ENCODE measurements around the gene KRT14.

DNA sequence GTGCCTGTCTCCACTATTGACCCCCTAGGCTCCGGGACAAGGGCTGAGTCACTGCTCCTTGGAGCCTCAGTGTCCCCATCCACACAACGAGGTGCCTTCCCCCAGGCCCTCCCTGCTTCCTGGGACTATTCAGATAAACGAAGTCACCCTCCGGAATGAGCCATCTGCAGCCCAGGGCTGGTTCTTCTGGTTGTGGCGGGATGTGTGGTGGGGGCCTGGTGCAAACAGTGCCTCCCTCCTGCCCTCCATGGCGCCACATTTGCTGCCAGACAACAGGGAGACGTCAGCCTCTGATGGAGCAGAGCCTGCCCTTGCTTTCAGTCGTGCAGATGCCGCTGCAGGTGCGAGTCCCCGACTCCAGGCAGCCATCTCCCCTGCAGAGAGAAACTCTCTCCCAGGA lies 31.0 kb upstream of the KRT14 start:
- TF ChIP-seq, protein P1, sequence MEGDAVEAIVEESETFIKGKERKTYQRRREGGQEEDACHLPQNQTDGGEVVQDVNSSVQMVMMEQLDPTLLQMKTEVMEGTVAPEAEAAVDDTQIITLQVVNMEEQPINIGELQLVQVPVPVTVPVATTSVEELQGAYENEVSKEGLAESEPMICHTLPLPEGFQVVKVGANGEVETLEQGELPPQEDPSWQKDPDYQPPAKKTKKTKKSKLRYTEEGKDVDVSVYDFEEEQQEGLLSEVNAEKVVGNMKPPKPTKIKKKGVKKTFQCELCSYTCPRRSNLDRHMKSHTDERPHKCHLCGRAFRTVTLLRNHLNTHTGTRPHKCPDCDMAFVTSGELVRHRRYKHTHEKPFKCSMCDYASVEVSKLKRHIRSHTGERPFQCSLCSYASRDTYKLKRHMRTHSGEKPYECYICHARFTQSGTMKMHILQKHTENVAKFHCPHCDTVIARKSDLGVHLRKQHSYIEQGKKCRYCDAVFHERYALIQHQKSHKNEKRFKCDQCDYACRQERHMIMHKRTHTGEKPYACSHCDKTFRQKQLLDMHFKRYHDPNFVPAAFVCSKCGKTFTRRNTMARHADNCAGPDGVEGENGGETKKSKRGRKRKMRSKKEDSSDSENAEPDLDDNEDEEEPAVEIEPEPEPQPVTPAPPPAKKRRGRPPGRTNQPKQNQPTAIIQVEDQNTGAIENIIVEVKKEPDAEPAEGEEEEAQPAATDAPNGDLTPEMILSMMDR (IDR thresholded peaks at IDR 0.05; ENCODE audit: insufficient read depth, low read depth, low read length), result no peak
- no peak for TF ChIP-seq EZH2 (IDR thresholded peaks at IDR 0.05; ENCODE audit: insufficient read depth, low read length)

Measured in astrocyte (in vitro differentiated cells and primary cell).